Ascending aorta (tissue), 2 donors: ENCODE measurements around the gene ZNF195. TPM values are rescaled to one million over a fixed set of nuclear protein-coding genes. Genes with fewer than 3 reads are reported as not detected.
"Not testable (repeated sequence)": the region's sequence is repeated elsewhere in the genome, so short reads cannot be mapped to it uniquely, and the experiment has no call there.

Experiments used
- DNase-seq, 2 donors: peaks; one replicate each; pipeline ENCODE4 v3.0.0-alpha.2; 2019; ENCODE audit warnings: low spot score in 2 of 2
- H3K27ac ChIP-seq, 2 donors: fragments of 200-600 bp; sonication (generic); one replicate each; pipeline ENCODE4 v1.5.1; 2016 to 2017; ENCODE audit warnings: mild to moderate bottlenecking in 1 of 2
- H3K27me3 ChIP-seq: fragments of 200-600 bp; sonication (generic); one replicate; pipeline ENCODE4 v1.5.1; 2017
- H3K36me3 ChIP-seq, 2 donors: fragments of 200-600 bp; sonication (generic); one replicate each; pipeline ENCODE4 v1.5.1; 2016
- H3K4me1 ChIP-seq, 2 donors: fragments of 200-600 bp; sonication (generic); one replicate each; pipeline ENCODE4 v1.5.1; 2016 to 2017; ENCODE audit warnings: mild to moderate bottlenecking in 1 of 2
- H3K4me3 ChIP-seq, 2 donors: fragments of 200-600 bp; sonication (generic); one replicate each; pipeline ENCODE4 v1.5.1; 2016 to 2017; ENCODE audit warnings: mild to moderate bottlenecking in 1 of 2
- H3K9me3 ChIP-seq, 2 donors: fragments of 200-600 bp; sonication (generic); one replicate each; pipeline ENCODE4 v1.5.1; 2016
- CTCF ChIP-seq, 3 experiments: fragments of 200-600 bp in 2 of 3; fragments of 450-650 bp in 1 of 3; sonication (generic) in 2 of 3; IDR thresholded peaks; one replicate each; pipeline ENCODE4 v1.5.1; 2016 to 2019; ENCODE audit warnings: antibody characterized with exemption in 3 of 3, mild to moderate bottlenecking in 1 of 3, moderate library complexity in 1 of 3
- intact Hi-C: fragments of 100-400 bp; cut with DNase I; formaldehyde crosslinking; loops from one replicate; pipeline ENCODE4 v1.15.1; 2023
- total RNA-seq: library from RNA; depleted of rRNA; stranded (reverse); fragments of >200 nt; gene quantifications from one replicate; pipeline ENCODE4 v1.1.0, GENCODE V29; 2016

ZNF195 gene
- total RNA-seq, 1 donor from 2014 or later, result 1.3 TPM

GRCh38 chr11:3402181-3402860 is 23.4 kb upstream of the ZNF195 start:
- H3K9me3 ChIP-seq, H3K4me3 ChIP-seq, DNase-seq, H3K27me3 ChIP-seq, H3K36me3 ChIP-seq, H3K4me1 ChIP-seq, H3K27ac ChIP-seq, intact Hi-C loops: not testable (repeated sequence)

GRCh38 chr11:3401052-3401451 is 22.1 kb upstream of the ZNF195 start:
- H3K4me1 ChIP-seq, H3K36me3 ChIP-seq, H3K4me3 ChIP-seq, DNase-seq, intact Hi-C loops, H3K27me3 ChIP-seq, H3K9me3 ChIP-seq, H3K27ac ChIP-seq: not testable (repeated sequence)

- intact Hi-C loops, H3K27me3 ChIP-seq, H3K4me3 ChIP-seq, H3K9me3 ChIP-seq, H3K4me1 ChIP-seq, H3K27ac ChIP-seq, H3K36me3 ChIP-seq, DNase-seq: not testable (repeated sequence)
Observed at GRCh38 chr11:3398509-3398908, 19.6 kb upstream of the ZNF195 start.

- H3K27ac ChIP-seq, H3K4me1 ChIP-seq, H3K36me3 ChIP-seq, intact Hi-C loops, H3K9me3 ChIP-seq, H3K4me3 ChIP-seq, DNase-seq, H3K27me3 ChIP-seq: not testable (repeated sequence)
Observed at GRCh38 chr11:3398106-3398505, 19.2 kb upstream of the ZNF195 start.

- H3K9me3 ChIP-seq, H3K36me3 ChIP-seq, H3K4me1 ChIP-seq, H3K27me3 ChIP-seq, H3K27ac ChIP-seq, intact Hi-C loops, DNase-seq, H3K4me3 ChIP-seq: not testable (repeated sequence)
Observed at GRCh38 chr11:3397210-3397609, 18.3 kb upstream of the ZNF195 start.

- intact Hi-C loops, H3K27me3 ChIP-seq, H3K9me3 ChIP-seq, H3K4me1 ChIP-seq, DNase-seq, H3K4me3 ChIP-seq, H3K27ac ChIP-seq, H3K36me3 ChIP-seq: not testable (repeated sequence)
Observed at GRCh38 chr11:3395468-3395867, 16.5 kb upstream of the ZNF195 start.

GRCh38 chr11:3394956-3395355 is 16.0 kb upstream of the ZNF195 start:
- H3K4me3 ChIP-seq, H3K27ac ChIP-seq, H3K4me1 ChIP-seq, H3K9me3 ChIP-seq, H3K27me3 ChIP-seq, intact Hi-C loops, DNase-seq, H3K36me3 ChIP-seq: not testable (repeated sequence)

- H3K27ac ChIP-seq, DNase-seq, H3K4me3 ChIP-seq, H3K9me3 ChIP-seq, H3K36me3 ChIP-seq, H3K4me1 ChIP-seq, H3K27me3 ChIP-seq, intact Hi-C loops: not testable (repeated sequence)
Observed at GRCh38 chr11:3393450-3393849, 14.5 kb upstream of the ZNF195 start.

GRCh38 chr11:3382613-3383285 is 3.8 kb upstream of the ZNF195 start:
- peaks cover 0 to 8% of the 10 kb centered on the region in 2 donors for H3K4me1 ChIP-seq
- DNase-seq, result no peak
- H3K27me3 ChIP-seq, result no peaks in the 10 kb centered on the region
- intact Hi-C loops, result no loop called here
- no peaks in the 10 kb centered on the region for H3K9me3 ChIP-seq
- TF ChIP-seq CTCF (IDR thresholded peaks at IDR 0.05), result no peak
- H3K36me3 ChIP-seq, result peaks cover 0 to 16% of the 10 kb centered on the region in 2 donors
- H3K27ac ChIP-seq, result no peak overlapping the region
- no peak overlapping the region for H3K4me3 ChIP-seq

- TF ChIP-seq CTCF (IDR thresholded peaks at IDR 0.05), result no peak
- H3K36me3 ChIP-seq, result peaks cover 0 to 16% of the 10 kb centered on the region in 2 donors
- no peak overlapping the region for H3K4me3 ChIP-seq
- H3K9me3 ChIP-seq, result no peaks in the 10 kb centered on the region
- intact Hi-C loops, result no loop called here
- no peak for DNase-seq
- peaks cover 0 to 9% of the 10 kb centered on the region in 2 donors for H3K4me1 ChIP-seq
- H3K27me3 ChIP-seq, result no peaks in the 10 kb centered on the region
- H3K27ac ChIP-seq, result no peak overlapping the region
Observed at GRCh38 chr11:3381794-3382193, 2.8 kb upstream of the ZNF195 start.
